HepG2 (cell line): ENCODE data around the gene DUSP15. TPM values are rescaled to one million over a fixed set of nuclear protein-coding genes. Genes with fewer than 3 reads are reported as not detected.

Source experiments
- ATAC-seq: fragments of 200-7000 bp; cut with Tn5 transposase; 3 replicates; pipeline ENCODE4 v1.9.1; 2020; ENCODE audit warnings: mild to moderate bottlenecking, moderate library complexity
- BruUV-seq: library from RNA; stranded (reverse); fragments of 400-500 nt; replicated peaks from 2 replicates; lab custom pipeline; 2021; lab: Mats Ljungman, UMichigan
- CTCF ChIA-PET: fragments of 300-600 bp; formaldehyde crosslinking; extraction: SDS; loops from one replicate; lab custom pipeline; 2021; ENCODE audit warnings: low total read pairs, inconsistent platforms, low intra/inter-chr PET ratio; lab: Yijun Ruan, JAX
- POLR2A ChIA-PET: fragments of 350-600 bp; sonication (Branson Sonifier 250); formaldehyde crosslinking; loops from one replicate; lab custom pipeline; 2020; ENCODE audit warnings: antibody characterized with exemption, inconsistent platforms; lab: Yijun Ruan, JAX
- DNase-seq: peaks from one replicate; pipeline ENCODE4 v3.0.0-alpha.2; 2015; ENCODE audit warnings: low spot score
- FAIRE-seq: peaks from 3 replicates; lab custom pipeline; 2011; peaks lifted over from hg19 to GRCh38; lab: Jason Lieb, UNC
- H2AFZ ChIP-seq: one replicate; pipeline ENCODE4 v1.6.1; 2011; ENCODE audit warnings: low read length, inconsistent platforms
- H3K27ac ChIP-seq: fragments of 300-600 bp; 3 replicates; pipeline ENCODE4 v1.8.0; 2011; ENCODE audit warnings: mixed run types, mild to moderate bottlenecking, mixed read lengths, low read length, inconsistent platforms; ENCODE audit not compliant: insufficient read depth; ENCODE audit errors: extremely low read length
- H3K27me3 ChIP-seq, 2 experiments: fragments of 200-600 bp in 1 of 2; 2 replicates in 1 of 2; 3 replicates in 1 of 2; pipeline versions ENCODE4 v1.6.0 to v1.8.0; 2011; ENCODE audit warnings: low read length in 2 of 2, mild to moderate bottlenecking in 2 of 2, moderate library complexity in 2 of 2, inconsistent platforms in 1 of 2; ENCODE audit not compliant: insufficient read depth in 2 of 2, control insufficient read depth in 1 of 2
- H3K36me3 ChIP-seq, 2 experiments: fragments of 200-600 bp in 1 of 2; replicated peaks in 1 of 2; 2 replicates in 1 of 2; 3 replicates in 1 of 2; pipeline versions ENCODE4 v1.5.1 to v1.8.0; 2011; ENCODE audit warnings: low read length in 2 of 2, inconsistent platforms in 1 of 2; ENCODE audit not compliant: insufficient read depth in 2 of 2, control insufficient read depth in 1 of 2
- H3K4me1 ChIP-seq: 2 replicates; pipeline ENCODE4 v1.5.1; 2012; ENCODE audit warnings: low read length, inconsistent platforms; ENCODE audit not compliant: insufficient read depth
- H3K4me2 ChIP-seq: 2 replicates; pipeline ENCODE4 v1.6.0; 2011; ENCODE audit warnings: low read depth, low read length, inconsistent platforms
- H3K4me3 ChIP-seq, 3 experiments: fragments of 200-600 bp in 1 of 3; sonication (generic), shearing (Covaris generic) in 1 of 3; replicated peaks in 1 of 3; 2 replicates each; pipeline ENCODE4 v1.5.1; 2011 to 2016; ENCODE audit warnings: low read length in 3 of 3, inconsistent platforms in 2 of 3, low read depth in 2 of 3, mild to moderate bottlenecking in 2 of 3, control low read depth in 1 of 3, mixed read lengths in 1 of 3; ENCODE audit not compliant: insufficient read depth in 1 of 3
- H3K79me2 ChIP-seq: one replicate; pipeline ENCODE4 v1.6.1; 2011; ENCODE audit warnings: low read length, inconsistent platforms; ENCODE audit not compliant: insufficient read depth
- H3K9ac ChIP-seq: 2 replicates; pipeline ENCODE4 v1.6.0; 2011; ENCODE audit warnings: mild to moderate bottlenecking, low read depth, low read length, inconsistent platforms; ENCODE audit not compliant: insufficient read depth
- H3K9me3 ChIP-seq: 2 replicates; pipeline ENCODE4 v1.5.1; 2012; ENCODE audit warnings: mild to moderate bottlenecking, low read length
- H4K20me1 ChIP-seq: 2 replicates; pipeline ENCODE4 v1.6.0; 2011; ENCODE audit warnings: inconsistent platforms, mild to moderate bottlenecking, low read length, moderate library complexity; ENCODE audit not compliant: insufficient read depth
- AFF4 ChIP-seq: sonication (generic); formaldehyde crosslinking; IDR thresholded peaks from 2 replicates; pipeline ENCODE4 v1.4.0; 2020; ENCODE audit warnings: missing genetic modification reagents
- ELF3 ChIP-seq: IDR thresholded peaks from 2 replicates; pipeline ENCODE4 v1.6.1; 2016; ENCODE audit warnings: missing genetic modification reagents, missing compliant biosample characterization
- FOXK1 ChIP-seq: sonication (generic); formaldehyde crosslinking; IDR thresholded peaks from 2 replicates; pipeline ENCODE4 v1.4.0; 2020; ENCODE audit warnings: low read depth, missing genetic modification reagents, borderline replicate concordance
- GATAD1 ChIP-seq: IDR thresholded peaks from 2 replicates; pipeline ENCODE4 v1.6.1; 2016; ENCODE audit warnings: missing genetic modification reagents, missing compliant biosample characterization
- KDM5A ChIP-seq: fragments of 200-600 bp; sonication (generic); IDR thresholded peaks from 2 replicates; pipeline ENCODE4 v1.7.0; 2018; ENCODE audit warnings: antibody characterized with exemption, mild to moderate bottlenecking, low read length, borderline replicate concordance
- NFYB ChIP-seq: sonication (generic); formaldehyde crosslinking; IDR thresholded peaks from 2 replicates; pipeline ENCODE4 v1.4.0; 2020; ENCODE audit warnings: missing genetic modification reagents
- SOX6 ChIP-seq, 2 experiments: fragments of 450-650 bp in 1 of 2; sonication (generic) in 1 of 2; formaldehyde crosslinking in 1 of 2; IDR thresholded peaks; 2 replicates each; pipeline versions ENCODE4 v1.4.0 to v1.6.1; 2017 to 2020; ENCODE audit warnings: antibody characterized with exemption in 1 of 2, mild to moderate bottlenecking in 1 of 2, missing genetic modification reagents in 1 of 2
- SRSF1 ChIP-seq: fragments of 200-400 bp; formaldehyde crosslinking; optimal IDR thresholded peaks from 2 replicates; pipeline ENCODE3; 2017; ENCODE audit warnings: mild to moderate bottlenecking, low read depth, low read length, moderate library complexity
- TRIM24 ChIP-seq: sonication (generic); formaldehyde crosslinking; IDR thresholded peaks from 2 replicates; pipeline ENCODE4 v1.8.0; 2022; ENCODE audit warnings: mild to moderate bottlenecking, missing genetic modification reagents
- XRCC5 ChIP-seq: fragments of 200-400 bp; formaldehyde crosslinking; optimal IDR thresholded peaks from 2 replicates; pipeline ENCODE3; 2017; ENCODE audit warnings: mild to moderate bottlenecking, low read length
- ZNF280B ChIP-seq: sonication (generic); formaldehyde crosslinking; IDR thresholded peaks from 2 replicates; pipeline ENCODE4 v1.5.0; 2020; ENCODE audit warnings: missing genetic modification reagents, mild to moderate bottlenecking, borderline replicate concordance
- WGBS: methylation state at CpG from one replicate; pipeline ENCODE4 v1.1.6; 2017; ENCODE audit warnings: low lambda C conversion rate; 5-methylcytosine and 5-hydroxymethylcytosine counted together
- in situ Hi-C: cut with HindIII; loops from 2 replicates; pipeline ENCODE4 v1.10.0; 2017; ENCODE audit warnings: low pct_unique_long_range_greater_than_20kb; ENCODE audit not compliant: extremely low pct_ligation_motif_present
- intact Hi-C: fragments of 100-400 bp; cut with micrococcal nuclease; formaldehyde crosslinking; loops from one replicate; pipeline ENCODE4 v1.10.0; 2022; ENCODE audit not compliant: unreplicated experiment
- polyA plus RNA-seq, 8 experiments: library from polyadenylated mRNA; depleted of rRNA in 3 of 8; stranded (reverse) in 7 of 8; unstranded in 1 of 8; fragments of >200 nt; fragmentation: Illumina TruSeq in 4 of 8; extraction: Trizol in 4 of 8; gene quantifications; 2 replicates each; pipeline versions ENCODE4 v1.2.1 to v1.2.3, GENCODE V29; 2011 to 2016; ENCODE audit warnings: low read depth in 4 of 8, missing spikeins in 1 of 8, mixed read lengths in 1 of 8; ENCODE audit not compliant: insufficient read depth in 1 of 8
- total RNA-seq, 5 experiments: library from RNA; depleted of rRNA; stranded (reverse); fragments of >200 nt; fragmentation: Illumina TruSeq; extraction: Trizol; gene quantifications; 2 replicates each; pipeline ENCODE4 v1.2.3, GENCODE V29; 2016; ENCODE audit warnings: low read depth in 1 of 5
- TF ChIP-seq, protein P1 (sequence below): sonication (generic); formaldehyde crosslinking; IDR thresholded peaks from 2 replicates; pipeline ENCODE4 v1.5.0; 2020; ENCODE audit warnings: mild to moderate bottlenecking, missing genetic modification reagents
- TF ChIP-seq, protein P2 (sequence below): sonication (generic); formaldehyde crosslinking; IDR thresholded peaks from 2 replicates; pipeline ENCODE4 v1.5.0; 2020; ENCODE audit warnings: mild to moderate bottlenecking, missing genetic modification reagents, borderline replicate concordance

DUSP15 gene
- total and polyA plus RNA-seq, 2 of the 13 experiments (the other 11 are each of a cell fraction or from before 2014, with no cell fraction given): 0.17 to 0.93 TPM

- TF ChIP-seq TRIM24 (CRISPR knock-in tag): no peak
- TF ChIP-seq AFF4 (CRISPR knock-in tag): no peak
- TF ChIP-seq, protein P1, sequence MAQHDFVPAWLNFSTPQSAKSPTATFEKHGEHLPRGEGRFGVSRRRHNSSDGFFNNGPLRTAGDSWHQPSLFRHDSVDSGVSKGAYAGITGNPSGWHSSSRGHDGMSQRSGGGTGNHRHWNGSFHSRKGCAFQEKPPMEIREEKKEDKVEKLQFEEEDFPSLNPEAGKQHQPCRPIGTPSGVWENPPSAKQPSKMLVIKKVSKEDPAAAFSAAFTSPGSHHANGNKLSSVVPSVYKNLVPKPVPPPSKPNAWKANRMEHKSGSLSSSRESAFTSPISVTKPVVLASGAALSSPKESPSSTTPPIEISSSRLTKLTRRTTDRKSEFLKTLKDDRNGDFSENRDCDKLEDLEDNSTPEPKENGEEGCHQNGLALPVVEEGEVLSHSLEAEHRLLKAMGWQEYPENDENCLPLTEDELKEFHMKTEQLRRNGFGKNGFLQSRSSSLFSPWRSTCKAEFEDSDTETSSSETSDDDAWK (CRISPR knock-in tag): no peak
- TF ChIP-seq ELF3 (CRISPR knock-in tag): 0 out of 2 replicates have a peak, but pooled peaks have one; percentile 13
- no peak for TF ChIP-seq SOX6 (IDR thresholded peaks at IDR 0.05)
- 0 out of 2 replicates have a peak, but pooled peaks have one; percentile 20 for TF ChIP-seq SOX6 (CRISPR knock-in tag; IDR thresholded peaks at IDR 0.05)
- no peak for TF ChIP-seq GATAD1 (CRISPR knock-in tag)
Measured at GRCh38 chr20:31894980-31895675, 24.8 kb upstream of the DUSP15 start (continued).

DNA sequence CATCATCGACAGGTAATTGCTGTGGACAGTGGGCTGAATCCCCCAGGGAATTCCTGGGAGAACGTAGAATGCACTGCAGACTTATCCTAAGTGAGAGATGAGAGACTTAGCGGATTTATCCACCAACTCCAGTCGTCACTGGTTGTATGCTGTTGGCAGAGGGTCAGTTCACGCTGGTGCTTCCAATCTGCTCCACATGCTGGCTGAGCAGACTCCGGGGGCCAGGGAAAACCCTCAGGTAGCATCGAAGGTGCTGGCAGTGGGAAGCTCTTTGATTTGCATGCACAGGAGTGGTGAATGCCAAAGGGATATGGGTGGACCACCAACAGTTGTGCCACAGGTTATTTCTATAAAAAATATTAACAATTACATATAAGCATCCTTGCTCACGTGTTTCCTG, 20.3 kb upstream of the DUSP15 start:
- Histone ChIP-seq H3K4me1 (no peaks in the 10 kb centered on the region), H3K79me2 (no peaks in the 10 kb centered on the region), H3K9me3 (no peaks in the 10 kb centered on the region), H3K4me3 (no peak overlapping the region), H3K36me3 (no peaks in the 10 kb centered on the region), H4K20me1 (no peaks in the 10 kb centered on the region), H3K27ac (no peak overlapping the region), H2AFZ (no peak overlapping the region), H3K9ac (no peak overlapping the region), H3K4me2 (no peak overlapping the region), H3K27me3 (peaks cover 0 to 6% of the 10 kb centered on the region in 2 experiments; a peak in 3 of 5 replicates)
- ChIA-PET CTCF (no interaction called here), POLR2A (no interaction called here)
- FAIRE-seq: no peak
- intact Hi-C loops: no loop called here
- WGBS: 10% methylated on average over 8 of the region's 8 CpGs
- in situ Hi-C loops: no loop called here
- ATAC-seq: no peak
- DNase-seq: no peak
- no TSS peak for BruUV-seq
- TF ChIP-seq KDM5A: no peak
- TF ChIP-seq XRCC5: no peak
- TF ChIP-seq, protein P2, sequence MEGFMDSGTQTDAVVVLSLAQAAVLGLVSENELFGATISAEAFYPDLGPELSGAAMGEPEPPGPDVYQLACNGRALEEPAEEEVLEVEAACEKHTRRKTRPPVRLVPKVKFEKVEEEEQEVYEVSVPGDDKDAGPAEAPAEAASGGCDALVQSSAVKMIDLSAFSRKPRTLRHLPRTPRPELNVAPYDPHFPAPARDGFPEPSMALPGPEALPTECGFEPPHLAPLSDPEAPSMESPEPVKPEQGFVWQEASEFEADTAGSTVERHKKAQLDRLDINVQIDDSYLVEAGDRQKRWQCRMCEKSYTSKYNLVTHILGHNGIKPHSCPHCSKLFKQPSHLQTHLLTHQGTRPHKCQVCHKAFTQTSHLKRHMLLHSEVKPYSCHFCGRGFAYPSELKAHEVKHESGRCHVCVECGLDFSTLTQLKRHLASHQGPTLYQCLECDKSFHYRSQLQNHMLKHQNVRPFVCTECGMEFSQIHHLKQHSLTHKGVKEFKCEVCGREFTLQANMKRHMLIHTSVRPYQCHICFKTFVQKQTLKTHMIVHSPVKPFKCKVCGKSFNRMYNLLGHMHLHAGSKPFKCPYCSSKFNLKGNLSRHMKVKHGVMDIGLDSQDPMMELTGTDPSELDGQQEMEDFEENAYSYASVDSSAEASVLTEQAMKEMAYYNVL (CRISPR knock-in tag): no peak
- no peak for TF ChIP-seq ZNF280B (CRISPR knock-in tag)
- no peak for TF ChIP-seq SRSF1
- TF ChIP-seq FOXK1: no peak
- TF ChIP-seq NFYB (CRISPR knock-in tag): no peak
